ENCODE measurements around the gene TSN.
"Not testable (repeated sequence)": the region's sequence is repeated elsewhere in the genome, so short reads cannot be mapped to it uniquely, and the experiment has no call there.

TSN gene

DNA sequence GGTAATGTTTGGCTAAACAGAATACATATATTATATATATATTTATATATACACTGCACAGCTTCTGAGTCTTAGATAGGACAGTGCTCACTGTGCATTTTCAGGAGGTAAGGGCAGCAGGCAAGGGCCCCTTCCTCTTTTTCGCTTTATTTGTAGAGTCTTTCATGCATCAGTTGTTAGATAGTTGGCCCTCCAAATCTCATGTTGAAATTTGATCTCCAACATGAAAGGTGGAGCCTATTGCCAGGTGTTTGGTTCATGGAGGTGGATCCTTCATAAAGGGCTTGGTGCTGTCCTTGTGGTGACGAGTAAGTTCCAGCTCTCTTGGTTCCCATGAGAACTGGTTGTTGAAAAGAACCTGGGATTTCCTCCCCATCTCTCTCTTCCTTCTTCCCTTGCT is 48.1 kb downstream of the TSN start:
- no peak for DNase-seq (ENCODE audit: low spot score)

- DNase-seq (ENCODE audit: low spot score): no peak
These were observed 48.9 kb downstream of the TSN start for GRCh38 chr2:121804340-121804739.

DNA sequence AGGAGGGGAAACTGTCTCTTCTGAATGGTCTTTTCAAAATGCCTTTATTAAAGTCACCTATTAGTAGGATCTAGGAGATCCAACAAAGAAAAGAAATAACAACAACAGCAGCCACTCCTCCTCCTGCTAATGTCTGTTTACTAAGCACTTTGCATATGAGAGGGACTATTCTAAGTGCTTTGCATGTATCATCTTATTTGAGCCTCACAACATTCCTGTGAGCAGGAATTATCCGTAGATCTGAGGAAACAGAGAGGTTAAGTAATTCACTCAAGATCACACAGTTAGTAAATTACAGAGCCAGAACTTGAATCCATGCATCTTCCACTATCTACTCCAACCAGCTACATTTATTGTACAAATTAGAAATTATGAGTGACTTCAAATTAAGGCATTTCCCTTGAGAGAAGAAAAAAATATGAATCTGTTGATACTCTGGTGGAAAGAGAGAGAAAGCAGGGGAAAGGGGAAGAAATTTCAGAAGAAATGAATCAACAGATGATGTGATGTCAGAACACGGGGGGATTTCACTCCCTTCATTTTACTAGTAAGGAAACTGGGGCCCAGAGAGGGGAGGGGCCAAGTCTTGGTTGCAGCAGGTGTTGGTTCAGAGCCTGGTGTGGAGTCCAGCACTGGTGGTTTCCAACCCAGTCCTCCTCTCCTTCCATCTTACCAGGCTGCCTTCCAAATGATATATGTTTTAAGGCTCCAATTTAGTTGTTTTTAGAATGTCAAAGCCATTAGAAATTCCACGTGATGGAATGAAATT is 49.7 kb downstream of the TSN start:
- no peak for DNase-seq (ENCODE audit: low spot score)

DNA sequence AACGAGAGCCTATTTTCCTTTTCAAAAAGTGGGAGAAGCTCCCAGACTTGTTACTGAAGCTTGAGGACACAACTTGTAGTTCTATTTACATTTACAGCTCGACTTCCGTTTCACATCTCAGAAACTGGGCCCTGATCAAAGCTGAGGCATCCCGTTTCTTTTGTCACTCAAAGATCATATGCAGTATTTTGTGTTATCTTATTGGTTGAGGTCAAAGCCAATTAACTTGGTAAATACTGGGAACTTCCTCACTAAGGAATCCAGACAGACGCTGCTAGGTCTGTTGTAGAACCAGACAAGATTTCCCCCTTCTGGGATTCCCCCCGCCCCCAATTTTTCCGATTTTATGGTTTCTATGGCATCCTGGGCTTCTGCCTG is 50.3 kb downstream of the TSN start:
- no peak for DNase-seq (ENCODE audit: low spot score)

DNA sequence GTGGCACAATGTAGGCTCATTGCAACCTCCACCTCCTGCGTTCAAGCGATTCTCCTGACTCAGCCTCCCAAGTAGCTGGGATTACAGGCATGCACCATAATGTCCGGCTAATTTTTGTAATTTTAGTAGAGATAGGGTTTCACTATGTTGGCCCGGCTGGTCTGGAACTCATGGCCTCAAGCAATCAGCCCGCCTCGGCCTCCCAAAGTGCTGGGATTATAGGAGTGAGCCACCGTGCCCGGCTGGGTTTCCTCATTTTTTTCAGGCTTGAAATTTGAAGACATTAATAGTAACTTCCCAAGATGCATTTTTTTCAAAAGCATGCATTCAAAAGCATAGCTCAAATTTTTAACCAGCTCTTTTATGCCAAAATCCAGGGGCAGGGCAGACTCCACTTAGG is 52.3 kb downstream of the TSN start:
- DNase-seq (ENCODE audit: low spot score): not testable (repeated sequence)

DNA sequence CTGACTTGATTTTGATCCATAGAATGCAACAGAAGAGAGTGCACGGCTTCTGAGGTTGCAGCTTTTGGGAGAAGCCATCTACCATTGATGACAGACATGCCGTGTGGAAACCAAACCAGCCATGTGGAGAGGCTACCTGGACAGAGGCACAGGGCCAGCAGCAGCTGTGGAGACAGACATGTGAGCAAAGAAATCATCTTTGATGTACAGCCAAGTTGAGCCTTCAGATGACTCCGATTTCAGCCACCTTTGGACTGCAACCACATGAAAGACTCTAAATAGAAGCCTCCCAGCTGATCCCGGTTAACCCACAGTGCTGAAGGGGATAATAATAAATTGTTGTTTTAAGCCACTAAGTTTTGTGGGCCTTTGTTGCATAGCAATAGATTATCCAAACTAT is 54.2 kb downstream of the TSN start:
- no peak for DNase-seq (ENCODE audit: low spot score)

- DNase-seq (ENCODE audit: low spot score): peak; percentile 90
These were observed 55.8 kb downstream of the TSN start for GRCh38 chr2:121810959-121811853.

DNA sequence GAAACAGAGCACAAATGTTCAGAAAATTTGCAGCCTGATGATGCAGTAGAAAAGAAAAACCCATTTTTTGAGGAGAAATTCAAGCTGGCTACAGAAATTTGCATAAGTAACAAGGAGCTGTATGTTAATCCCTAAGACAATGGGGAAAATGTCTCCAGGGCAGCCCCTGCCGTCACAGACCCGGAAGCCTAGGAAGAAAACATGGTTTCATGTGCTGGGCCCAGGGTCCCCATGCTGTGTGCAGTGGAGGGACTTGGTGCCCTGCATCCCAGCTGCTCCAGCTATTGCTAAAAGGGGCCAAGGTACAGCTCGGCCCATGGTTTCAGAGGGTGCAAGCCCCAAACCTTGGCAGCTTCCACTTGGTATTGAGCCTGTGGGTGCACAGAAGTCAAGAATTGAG is 57.6 kb downstream of the TSN start:
- not testable (repeated sequence) for DNase-seq (ENCODE audit: low spot score)

DNA sequence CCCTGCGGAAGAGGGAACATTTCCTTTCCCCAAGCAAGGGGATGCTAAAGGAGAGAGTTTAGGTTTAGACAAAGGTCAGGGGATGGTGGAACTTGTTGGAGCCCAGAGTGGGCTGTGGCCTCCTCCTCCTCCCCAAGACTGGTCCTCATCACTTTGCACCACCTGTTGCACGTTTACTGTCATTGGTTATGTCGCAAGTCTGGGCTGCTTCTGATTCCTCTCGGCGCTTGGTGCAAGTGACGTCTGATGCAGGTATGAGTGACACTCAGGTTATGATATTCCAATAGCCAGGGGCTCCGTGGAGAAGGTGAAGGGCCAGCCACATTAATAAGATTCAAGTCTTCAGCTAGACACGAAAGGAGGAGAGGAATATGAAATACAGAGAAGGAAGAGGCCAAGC is 59.8 kb downstream of the TSN start:
- no peak for DNase-seq (ENCODE audit: low spot score)

GRCh38 chr2:121816797-121817196 is 61.3 kb downstream of the TSN start:
- DNase-seq (ENCODE audit: low spot score): no peak

- not testable (repeated sequence) for DNase-seq (ENCODE audit: low spot score)
These were observed 61.9 kb downstream of the TSN start for GRCh38 chr2:121817304-121817703.

All from Ammon's horn (tissue), 1 donor.